ENCODE measurements around the gene DCLK1.
A peak's percentile ranks its signal among the peaks of the same experiment; 100 is the strongest.

The DCLK1 gene

DNA sequence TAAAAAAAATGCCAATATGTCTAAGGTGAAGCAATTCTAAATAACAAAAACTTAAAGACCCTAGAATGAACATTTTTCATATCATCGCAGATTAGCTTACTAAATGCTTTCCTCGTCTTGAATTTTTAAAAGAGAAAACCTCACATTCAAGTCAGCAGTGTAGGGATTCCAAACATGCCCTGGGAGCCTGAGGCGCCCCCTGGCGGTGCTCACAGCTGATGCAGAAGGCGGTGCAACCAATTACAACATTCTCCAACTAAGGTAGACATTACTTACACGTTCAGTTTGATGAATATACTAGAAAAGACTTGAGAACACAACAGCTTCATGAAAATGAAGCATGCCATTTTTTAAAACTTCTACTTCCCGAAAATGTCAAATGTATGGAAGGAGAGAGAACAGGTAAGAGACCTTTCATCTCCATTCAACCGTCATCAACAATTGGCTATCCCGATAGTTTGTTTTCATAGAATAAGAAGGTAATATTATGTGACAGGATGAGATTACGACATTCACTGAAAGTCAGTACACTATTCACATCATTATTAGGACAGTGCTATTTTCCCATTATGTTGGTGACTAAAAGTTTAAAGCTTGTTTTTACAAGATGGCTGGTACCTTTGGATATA is 304.4 kb downstream of the DCLK1 start:
- peak; percentile 6 for DNase-seq (ENCODE audit: low read depth)

DNA sequence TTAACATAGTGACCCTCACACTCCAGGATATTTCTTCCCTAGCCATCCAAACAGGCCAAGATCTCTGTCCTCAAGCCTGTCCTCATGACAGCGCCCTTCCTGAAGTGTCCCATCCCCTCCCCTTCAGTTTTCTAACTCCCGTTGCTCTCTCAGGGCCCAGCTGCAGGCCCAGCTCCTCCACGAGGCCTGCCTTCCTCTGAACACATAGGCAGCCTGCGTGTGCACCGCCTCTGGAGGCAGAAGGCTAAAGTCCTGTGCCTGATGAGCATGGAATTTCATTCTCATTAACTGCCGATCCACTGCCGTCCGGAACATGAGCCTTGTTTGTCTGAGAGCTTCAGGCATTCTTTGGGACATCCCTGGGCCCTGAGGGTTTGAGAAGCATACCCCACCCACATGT is 306.4 kb downstream of the DCLK1 start:
- no peak for DNase-seq (ENCODE audit: low read depth)

DNA sequence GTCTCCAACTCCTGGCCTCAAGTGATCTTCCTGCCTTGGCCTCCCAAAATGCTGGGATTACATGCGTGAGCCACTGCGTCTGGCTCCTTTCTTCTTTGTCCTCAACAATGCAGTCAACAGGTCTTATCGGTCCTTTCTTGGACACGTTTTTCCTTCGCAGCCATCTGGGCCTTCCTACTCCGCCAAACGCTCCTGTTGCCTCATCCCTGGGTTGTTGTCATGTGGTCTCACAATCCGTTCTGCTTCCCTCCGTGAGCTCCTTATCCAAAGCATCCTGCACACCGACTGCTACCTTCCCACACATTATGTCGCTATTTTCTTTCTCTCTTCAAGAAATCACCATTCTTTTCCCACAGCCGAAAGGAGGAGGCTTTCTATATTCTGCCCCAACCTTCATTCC is 306.8 kb downstream of the DCLK1 start:
- no peak for DNase-seq (ENCODE audit: low read depth)

DNA sequence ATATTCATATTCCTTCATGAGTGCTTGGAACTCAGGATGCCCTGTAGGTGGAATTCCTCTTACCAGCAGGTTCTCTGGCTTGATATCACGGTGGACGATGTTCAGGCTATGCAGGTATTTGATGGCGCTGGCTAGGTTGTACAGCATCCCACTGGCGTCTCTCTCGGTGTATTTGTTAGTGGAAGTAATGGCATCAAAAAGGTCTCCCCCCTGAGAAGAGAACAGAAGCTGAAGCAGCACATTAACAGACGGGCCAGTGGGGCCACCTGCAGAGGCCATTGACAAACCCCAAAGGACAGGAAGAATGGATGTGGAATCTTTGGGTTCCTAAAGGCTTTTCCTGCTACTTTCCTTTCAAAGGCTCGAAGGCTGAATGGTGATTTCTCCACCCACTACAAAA is 308.5 kb downstream of the DCLK1 start:
- no peak for DNase-seq (ENCODE audit: low read depth)

DNA sequence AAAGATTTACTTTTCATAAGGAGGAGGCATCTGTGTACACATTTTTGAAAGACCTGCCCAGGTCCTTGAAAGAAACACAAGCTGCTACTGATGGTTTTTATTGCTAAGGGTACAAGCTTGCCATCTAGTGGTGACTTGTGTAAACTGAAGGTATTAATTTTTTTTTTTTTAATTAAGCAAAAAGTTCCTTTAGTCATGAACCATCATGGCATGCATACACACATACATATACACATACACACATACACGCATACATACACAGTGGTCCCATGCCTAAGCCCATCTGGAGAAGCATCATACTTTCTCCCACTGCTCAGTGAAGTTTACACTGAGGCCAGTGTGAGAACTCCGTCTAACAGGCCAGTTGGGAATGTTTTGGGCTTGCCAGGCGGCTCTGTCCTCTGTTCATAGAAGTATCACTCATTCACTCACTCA is 312.5 kb downstream of the DCLK1 start:
- DNase-seq (ENCODE audit: low read depth): no peak

DNA sequence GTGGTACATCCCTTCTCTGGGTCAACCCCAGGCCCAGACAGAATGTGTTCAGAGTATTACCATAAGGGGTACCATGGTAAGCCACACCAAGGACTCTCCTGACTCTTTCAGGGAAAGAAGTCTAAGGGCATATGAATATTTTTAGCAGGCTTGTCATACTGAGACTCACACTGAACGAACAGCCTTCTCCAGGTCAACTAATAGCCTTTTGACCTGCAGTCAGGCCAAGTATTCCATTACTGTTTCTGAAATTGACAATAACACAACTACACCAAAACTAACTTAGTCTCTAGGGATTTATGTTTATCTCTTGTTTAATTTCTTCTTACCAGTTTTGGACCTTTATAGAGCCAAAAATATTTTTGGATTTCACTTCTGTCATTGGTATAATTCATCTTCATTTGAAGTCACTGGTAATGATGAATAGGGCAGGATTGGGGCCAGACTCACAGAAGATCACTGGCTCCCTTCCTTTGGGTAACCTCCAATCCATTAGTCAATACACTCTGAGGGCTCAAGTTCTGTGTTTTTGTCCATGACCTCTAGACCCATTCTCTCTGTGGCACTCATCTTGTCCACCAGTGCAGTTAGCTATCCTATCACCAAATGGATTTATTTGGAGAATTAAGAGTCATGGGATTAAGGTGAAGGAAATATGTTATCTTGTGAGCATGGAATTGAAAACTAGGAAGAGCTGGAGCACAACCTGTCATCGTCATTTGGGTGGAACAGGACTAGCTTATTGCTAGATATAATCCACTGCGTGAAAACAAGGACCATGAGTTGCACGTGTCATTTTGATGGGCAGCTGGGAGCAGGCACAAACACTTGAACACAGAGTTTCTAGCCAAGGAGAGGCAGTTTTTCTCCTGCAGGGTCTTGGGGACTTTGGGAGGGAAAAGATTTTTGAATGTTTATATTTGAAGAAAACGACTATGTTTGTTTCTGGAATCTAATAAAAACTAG is 313.3 kb downstream of the DCLK1 start:
- DNase-seq (ENCODE audit: low read depth): no peak

DNA sequence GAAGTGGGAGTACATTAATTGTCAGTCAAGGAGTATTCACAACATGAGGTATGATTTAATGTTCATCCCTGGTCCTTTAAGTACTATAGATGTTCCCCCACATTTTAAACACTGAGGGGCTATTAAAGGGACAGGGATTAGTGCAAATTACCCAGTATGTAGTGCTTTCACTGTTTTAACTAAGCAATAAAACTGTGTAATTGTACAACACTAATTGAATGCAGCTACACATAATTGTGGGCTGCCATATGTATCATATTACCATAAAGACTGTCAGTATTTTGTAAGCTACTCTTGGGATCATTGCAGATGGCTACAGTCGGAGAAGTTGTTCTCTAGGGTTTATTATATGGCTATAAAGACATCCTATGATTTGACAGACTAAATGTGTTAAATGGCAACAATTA is 316.6 kb downstream of the DCLK1 start:
- no peak for DNase-seq (ENCODE audit: low read depth)

DNA sequence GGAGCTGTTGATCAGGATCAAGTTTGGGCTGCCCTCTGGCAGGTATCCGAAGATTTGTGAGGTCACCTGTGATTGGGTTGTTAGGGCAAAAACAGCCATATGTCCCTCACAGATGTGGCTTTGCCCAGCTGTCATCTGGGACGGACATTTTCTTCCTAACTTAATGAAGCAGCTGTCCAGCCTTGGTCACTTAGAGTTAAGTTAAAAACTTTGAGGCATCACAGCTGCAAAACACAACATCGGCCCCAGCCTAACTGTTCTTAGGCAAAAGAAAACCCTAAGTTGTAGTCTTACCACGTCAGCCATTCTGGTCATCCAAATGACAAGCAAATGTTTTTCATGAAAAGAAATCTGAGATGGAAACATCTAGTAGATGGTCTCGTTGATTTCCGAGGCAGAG is 318.4 kb downstream of the DCLK1 start:
- DNase-seq (ENCODE audit: low read depth): no peak

DNA sequence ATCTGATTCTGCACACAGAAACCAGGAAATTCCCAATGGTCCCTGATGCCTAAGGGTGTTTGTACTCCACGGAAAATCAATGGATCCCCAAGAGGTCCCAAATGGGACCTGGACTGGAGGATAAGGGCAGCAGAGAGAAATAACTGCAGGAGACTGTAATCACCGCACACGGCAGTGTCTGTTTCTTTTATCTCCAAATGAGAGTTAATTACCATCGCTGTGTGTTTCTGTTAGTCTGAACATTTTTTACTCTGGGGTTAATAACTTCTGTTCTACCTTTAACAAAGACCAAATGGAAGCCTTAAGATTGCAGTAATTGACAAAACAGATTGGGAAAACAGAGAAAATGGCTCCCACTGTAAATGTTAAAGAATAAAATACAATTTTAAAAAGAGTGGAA is 320.9 kb downstream of the DCLK1 start:
- no peak for DNase-seq (ENCODE audit: low read depth)

DNA sequence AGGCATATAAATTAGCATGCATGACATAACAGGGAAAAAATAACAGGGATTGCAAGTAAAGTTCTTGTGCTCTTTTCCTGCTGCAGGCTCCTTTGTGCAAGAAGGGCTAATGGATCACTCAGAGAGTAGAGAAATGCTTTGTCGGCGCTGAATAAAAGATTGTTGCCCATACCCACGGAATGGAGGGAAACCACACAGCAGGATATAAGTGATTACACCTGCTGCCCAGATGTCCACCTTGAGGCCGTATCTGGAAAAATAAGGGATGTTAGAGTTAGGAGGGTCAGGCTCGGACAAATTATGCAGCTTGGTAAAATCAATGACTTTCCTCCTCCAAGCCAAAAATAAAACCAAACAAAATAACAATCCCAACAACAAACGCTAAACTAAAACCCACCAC is 322.3 kb downstream of the DCLK1 start:
- no peak for DNase-seq (ENCODE audit: low read depth)

DNA sequence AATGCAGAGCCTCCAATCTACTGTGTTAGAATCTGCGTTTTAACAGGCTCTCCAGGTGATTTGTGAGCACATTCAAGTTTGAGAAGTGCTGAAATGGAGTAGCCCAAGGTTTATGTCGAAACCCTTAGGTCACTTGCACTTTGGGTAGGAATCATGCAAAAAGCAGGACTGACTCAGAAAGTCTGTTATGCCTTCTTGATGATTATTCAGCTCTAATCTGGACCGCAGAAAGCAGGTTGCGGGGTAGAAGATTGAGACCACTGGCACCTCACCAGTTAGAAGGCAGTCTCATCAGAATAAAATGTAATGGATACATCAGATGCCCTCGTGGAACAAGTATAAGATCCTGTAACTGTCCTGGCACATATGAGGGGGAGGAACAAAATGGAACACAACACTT is 326.3 kb downstream of the DCLK1 start:
- no peak for DNase-seq (ENCODE audit: low read depth)

DNA sequence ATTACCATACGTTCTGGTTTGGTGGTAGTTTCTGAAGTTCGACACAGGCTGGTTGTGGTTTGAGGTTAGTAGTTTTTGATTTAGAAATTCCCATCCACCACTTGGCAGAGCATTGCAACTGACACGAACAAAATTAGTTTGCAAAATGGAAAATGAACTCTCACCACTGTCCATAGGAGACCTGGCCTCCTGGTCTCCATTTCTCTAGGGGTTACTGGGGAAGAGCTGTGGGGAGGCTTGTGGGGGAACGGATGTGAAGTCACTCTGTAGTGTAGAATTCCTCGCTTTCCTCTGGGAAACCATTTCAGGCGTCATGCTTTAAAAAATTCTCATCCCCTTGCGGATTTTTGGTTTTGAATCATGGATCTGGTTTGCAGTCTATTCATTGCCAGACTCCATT is 333.2 kb downstream of the DCLK1 start:
- no peak for DNase-seq (ENCODE audit: low read depth)

DNA sequence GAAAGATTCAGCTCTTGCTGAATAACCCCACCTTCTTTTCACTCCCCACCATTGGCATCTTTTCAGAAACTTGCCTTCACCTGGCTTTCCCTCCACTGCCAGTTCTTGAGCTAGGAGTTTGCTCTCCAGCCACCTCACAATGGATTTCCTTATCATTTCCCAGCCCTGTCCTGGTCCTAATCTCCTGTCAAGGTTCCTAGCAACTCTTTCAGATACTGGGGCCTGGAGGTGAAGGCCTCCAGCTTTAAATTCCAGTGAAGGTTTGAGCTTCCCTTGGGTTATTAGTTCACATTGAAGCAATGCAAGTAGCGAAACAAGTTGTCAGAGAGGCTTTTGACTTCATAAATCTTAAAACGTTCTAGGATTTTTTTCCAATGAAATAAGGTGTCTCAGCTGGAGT is 333.9 kb downstream of the DCLK1 start:
- DNase-seq (ENCODE audit: low read depth): no peak

DNA sequence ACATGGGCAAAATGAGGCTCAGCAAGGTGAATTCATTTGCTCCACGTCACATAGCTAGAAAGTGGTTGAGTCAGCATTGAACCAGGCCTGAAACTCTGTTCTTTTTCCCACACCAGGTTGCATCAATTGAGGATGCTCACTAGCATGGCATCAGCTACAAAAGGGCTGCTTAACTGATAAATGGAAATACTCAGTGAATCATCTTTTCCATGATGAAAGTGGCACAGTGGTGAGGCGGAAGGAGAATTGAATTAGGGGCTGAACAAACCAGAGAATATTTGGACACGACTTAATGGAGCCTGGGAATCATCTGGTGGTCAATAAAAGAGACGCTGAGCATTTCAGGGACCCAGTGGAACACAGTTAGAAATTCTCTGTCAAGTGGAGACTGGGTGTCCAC is 334.6 kb downstream of the DCLK1 start:
- no peak for DNase-seq (ENCODE audit: low read depth)

DNA sequence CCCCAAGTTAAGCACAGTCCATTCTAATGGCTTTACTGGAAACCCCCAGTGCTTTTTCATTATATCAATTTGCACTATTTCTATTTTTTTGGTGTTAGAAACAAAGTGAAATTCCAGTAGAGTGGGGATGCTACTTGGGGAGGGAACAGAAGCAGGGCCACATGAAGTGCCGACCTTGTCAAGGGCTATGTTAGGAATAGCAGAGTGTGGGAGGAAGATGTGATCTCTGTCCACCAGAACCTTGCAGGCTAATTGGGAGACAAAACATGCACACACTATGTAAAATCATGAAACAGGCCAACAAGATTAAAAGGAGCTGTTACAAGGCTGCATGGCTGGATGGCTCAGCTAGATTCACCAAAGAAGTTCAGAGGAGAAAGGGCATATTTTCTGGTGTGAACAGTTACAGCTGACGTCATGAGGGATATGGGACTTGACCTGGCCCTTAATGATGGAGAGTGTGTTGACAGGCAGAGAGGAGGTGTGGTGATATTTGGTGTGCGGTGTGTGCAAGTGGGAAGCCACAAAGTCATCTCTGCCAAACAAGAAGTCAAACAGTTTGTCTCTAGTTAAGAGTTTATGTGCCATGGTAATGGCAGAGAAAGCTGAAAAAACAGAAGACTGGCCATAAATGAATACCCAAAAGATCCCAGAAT is 336.3 kb downstream of the DCLK1 start:
- no peak for DNase-seq (ENCODE audit: low read depth)

DNA sequence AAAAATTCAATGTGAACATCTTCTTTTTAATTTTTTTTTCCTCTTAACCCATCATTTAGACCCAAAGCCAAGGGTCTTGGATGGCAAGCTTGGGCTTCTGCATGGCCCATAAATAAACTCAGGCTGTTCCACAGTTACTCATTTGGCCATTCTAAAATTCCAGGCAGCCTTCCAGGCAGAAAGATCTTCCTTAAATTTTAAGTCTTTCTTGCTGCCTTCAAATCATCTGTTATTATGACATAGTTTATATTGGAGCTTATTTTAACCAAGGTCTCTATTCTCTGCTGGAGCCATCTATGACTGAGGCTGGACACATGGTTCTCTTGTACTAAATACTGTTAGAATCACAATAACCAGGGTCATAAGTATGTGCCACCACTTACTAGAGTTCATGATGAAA is 337.4 kb downstream of the DCLK1 start:
- no peak for DNase-seq (ENCODE audit: low read depth)

DNA sequence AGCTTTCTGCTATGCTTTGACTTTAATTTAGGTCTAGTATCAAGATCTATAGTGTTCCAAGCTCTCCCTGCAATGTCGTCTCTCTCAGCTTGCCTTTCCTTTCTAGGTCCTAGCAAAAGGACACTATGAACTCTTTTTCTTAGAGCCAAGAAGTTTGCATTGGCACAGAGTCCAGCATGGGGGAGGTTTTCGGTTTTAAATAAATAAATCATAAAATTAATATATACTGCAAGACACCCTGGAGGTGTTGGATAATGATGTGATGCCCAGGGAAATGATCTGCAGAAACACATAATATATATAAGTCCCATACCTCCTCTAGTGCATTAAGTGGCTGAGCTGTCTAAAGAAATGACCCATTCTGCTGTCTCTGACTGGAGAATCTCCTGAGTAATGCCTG is 338.3 kb downstream of the DCLK1 start:
- no peak for DNase-seq (ENCODE audit: low read depth)

DNA sequence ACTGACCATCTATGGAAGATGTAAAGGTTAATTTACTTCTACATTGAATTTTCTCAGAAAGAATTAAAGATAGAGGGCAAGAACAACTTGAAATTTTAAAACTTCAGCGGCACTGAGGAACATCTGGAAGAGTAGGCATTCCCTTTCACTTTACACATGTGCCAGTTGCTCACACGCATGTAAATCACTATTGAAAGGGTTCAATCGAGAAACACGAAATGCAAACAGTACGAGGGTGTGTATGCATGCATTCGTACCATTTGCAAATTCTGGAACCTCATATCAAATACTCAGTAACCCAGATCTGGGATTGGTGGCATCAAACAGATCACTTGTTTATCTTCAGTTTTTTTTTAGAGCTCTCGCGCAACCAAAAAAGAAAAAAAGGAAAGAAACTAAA is 339.2 kb downstream of the DCLK1 start:
- DNase-seq (ENCODE audit: low read depth): no peak

DNA sequence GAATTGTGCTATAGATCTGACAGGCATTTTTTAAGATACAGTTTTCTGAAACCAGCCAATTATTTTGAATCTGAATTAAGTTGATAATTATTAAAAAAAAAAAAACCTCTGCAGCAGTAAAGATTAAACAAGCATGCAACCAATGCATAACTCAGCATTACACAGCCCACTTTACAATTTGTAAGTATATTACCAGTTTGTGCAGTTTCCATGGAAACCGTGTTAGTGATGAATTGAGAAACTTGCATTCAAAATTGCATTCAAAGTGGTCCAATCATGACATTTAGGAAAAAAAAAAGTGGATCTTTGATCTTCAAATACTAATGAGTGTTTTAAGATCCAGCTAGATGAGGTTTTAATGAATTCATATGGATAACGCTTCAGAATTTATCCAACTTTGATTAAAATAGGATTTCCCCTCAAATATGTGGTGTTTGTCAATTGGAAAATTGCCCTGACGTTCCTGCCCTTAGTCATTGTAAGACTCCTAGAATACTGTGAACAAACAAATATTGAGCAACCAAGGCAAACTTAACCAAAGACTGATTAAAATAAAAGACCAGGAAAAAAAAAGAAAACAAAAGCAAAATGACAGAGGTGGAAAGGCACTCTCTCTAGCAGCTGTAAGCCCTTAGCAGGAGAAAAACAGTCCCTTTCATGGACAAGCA is 339.9 kb downstream of the DCLK1 start:
- no peak for DNase-seq (ENCODE audit: low read depth)

DNA sequence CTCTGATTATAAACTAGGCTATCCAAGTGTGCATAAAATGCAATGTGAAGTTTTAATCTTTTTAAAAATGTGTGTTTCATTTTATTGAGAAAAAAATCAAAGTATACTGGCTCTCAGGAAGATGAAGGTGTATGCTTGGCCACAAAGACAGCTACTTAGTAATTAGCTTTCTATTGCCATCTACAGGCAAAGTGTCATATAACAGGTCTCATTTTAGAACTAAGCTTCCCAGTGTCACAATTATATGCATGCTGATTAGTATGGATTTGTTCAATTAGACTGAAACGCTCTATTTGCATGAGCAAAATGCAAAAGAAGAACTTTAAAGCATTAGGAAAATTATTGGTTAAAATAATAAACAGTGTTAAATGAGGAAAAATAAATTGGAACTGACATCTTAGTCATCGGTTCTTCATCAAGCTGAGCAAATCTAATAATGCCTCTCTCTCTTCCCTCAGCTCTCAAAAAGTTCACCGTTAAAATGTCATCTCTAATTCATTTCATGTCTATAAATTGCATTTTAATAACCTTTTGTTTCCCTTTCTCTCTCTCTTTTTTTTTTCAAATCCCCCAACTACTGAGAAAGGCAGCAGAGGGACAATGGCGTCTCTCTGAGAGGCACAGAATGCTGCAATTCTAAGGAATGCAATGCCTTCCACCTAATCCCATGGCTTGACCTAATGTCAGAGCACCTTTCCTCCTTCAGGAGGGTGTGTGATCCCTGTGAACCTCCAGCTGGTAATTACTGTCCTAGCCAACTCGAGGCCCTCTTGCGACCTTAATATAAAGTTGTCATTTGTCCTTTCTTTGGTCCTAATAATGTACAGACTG is 341.6 kb downstream of the DCLK1 start:
- DNase-seq (ENCODE audit: low read depth): no peak

DNA sequence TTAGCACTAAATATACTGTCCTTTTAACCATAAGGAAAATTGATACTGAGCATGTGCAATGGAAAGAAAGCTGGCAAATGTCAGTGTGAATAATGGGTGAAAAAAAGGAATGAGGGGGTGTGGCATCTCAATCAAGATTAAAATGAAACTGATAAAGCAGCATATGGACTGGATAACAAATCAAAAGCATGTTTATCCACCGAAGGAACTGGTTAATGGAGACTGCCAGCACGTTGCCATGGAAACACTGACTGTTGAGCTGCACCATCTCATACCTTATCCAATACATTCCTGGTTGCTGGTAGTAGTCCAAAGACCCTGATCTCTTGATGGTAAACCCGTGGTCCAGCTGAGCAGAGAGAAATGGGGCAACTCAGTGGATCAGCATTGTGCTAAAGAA is 343.2 kb downstream of the DCLK1 start:
- DNase-seq (ENCODE audit: low read depth): no peak

Measured in activated T-cell treated with anti-CD3 and anti-CD28 coated beads for 48 hours (primary cell).